ENCODE results near the gene AGAP3.

DNA sequence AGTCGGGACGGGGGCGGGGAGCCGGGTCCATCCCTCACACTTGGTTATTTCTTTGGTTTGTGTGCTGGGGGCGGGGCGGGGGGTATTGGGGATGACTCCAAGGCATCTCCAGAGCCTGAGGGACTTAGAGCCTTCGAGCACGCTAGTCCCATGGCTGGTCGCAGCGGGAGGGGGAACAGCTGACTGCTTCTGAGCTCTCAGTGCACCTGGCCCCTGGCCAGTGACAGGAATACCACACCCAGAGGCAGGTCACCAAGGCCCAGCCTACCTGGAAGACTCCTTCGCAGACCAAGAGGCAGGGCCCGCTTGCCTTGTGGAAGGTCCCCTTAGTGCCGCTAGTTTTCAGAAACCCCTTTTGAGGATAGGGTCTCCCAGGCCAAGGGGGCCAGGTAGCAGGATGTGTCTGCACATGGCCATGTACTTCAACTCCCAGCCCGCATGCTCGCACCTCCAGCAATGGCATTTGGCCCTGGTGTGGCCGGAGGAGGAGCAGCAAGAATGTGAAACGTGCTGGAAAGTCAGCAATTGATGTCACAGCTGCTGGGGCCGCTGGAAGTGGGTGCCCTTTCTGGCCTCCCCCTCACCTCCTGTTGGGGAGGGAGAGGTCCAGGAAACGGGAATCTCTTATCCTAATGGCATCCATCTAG is 40.3 kb downstream of the AGAP3 start:
- TF ChIP-seq CTCF (conservative IDR thresholded peaks at IDR 0.05; ENCODE audit: low read depth, low read length), result no peak
- no peak for TF ChIP-seq EZH2 (IDR thresholded peaks at IDR 0.05; ENCODE audit: borderline replicate concordance, low read depth, low read length, poor library complexity, severe bottlenecking)
